ENCODE data around the gene CNN2. TPM values are rescaled to one million over a fixed set of nuclear protein-coding genes. Genes with fewer than 3 reads are reported as not detected.

CNN2 gene
- total and polyA plus RNA-seq, 2 of the 13 experiments (the other 11 are each of a cell fraction or from before 2014, with no cell fraction given) = 63.6 to 70.0 TPM

- TF ChIP-seq ZNF574 (CRISPR knock-in tag; IDR thresholded peaks at IDR 0.05) = peak; percentile 31; the same call in 1 of the 2 replicates
- peak; percentile 30; the same call in 1 of the 2 replicates for TF ChIP-seq TGIF2 (CRISPR knock-in tag; IDR thresholded peaks at IDR 0.05)
- TF ChIP-seq NFYB (CRISPR knock-in tag; IDR thresholded peaks at IDR 0.05) = no peak
- TF ChIP-seq KLF9 (CRISPR knock-in tag; IDR thresholded peaks at IDR 0.05; ENCODE audit: low read depth) = no peak
- no peak for TF ChIP-seq TEAD2 (CRISPR knock-in tag; IDR thresholded peaks at IDR 0.05)
- TF ChIP-seq SAP130 (CRISPR knock-in tag; IDR thresholded peaks at IDR 0.05; ENCODE audit: low read depth) = 0 out of 2 replicates have a peak, but pooled peaks have one; percentile 13
- TF ChIP-seq, protein P1, sequence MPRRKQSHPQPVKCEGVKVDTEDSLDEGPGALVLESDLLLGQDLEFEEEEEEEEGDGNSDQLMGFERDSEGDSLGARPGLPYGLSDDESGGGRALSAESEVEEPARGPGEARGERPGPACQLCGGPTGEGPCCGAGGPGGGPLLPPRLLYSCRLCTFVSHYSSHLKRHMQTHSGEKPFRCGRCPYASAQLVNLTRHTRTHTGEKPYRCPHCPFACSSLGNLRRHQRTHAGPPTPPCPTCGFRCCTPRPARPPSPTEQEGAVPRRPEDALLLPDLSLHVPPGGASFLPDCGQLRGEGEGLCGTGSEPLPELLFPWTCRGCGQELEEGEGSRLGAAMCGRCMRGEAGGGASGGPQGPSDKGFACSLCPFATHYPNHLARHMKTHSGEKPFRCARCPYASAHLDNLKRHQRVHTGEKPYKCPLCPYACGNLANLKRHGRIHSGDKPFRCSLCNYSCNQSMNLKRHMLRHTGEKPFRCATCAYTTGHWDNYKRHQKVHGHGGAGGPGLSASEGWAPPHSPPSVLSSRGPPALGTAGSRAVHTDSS (CRISPR knock-in tag; conservative IDR thresholded peaks at IDR 0.05) = no peak
- TF ChIP-seq ZNF282 (IDR thresholded peaks at IDR 0.05; ENCODE audit: partially characterized antibody) = no peak
- no peak for TF ChIP-seq BCL6 (CRISPR knock-in tag; IDR thresholded peaks at IDR 0.05)
- no peak for TF ChIP-seq ZEB1 (IDR thresholded peaks at IDR 0.05; ENCODE audit: insufficient replicate concordance, low read depth)
- no peak for TF ChIP-seq ZNF260 (CRISPR knock-in tag; IDR thresholded peaks at IDR 0.05; ENCODE audit: borderline replicate concordance, low read depth)
- TF ChIP-seq SIX1 (CRISPR knock-in tag; IDR thresholded peaks at IDR 0.05; ENCODE audit: borderline replicate concordance) = no peak
- no peak for TF ChIP-seq ARNT2 (CRISPR knock-in tag; IDR thresholded peaks at IDR 0.05; ENCODE audit: low read depth)
Observed at GRCh38 chr19:1016647-1017114, 9.7 kb upstream of the CNN2 start (continued).

Measured in HepG2 (cell line).